Bone marrow (tissue), 2 donors: ENCODE data around the gene PM20D2.

Source experiments
- DNase-seq, 2 donors: peaks; one replicate each; lab custom pipeline; 2025; lab: John Stamatoyannopoulos, UW

Gene PM20D2

GRCh38 chr6:89204096-89204495, 58.2 kb downstream of the PM20D2 start:
- no peak for DNase-seq

- DNase-seq: no peak
Observed at GRCh38 chr6:89205819-89206218, 60.0 kb downstream of the PM20D2 start.

- DNase-seq: no peak
Observed at GRCh38 chr6:89208551-89208950, 62.7 kb downstream of the PM20D2 start.

GRCh38 chr6:89209457-89209856, 63.6 kb downstream of the PM20D2 start:
- DNase-seq: no peak

GRCh38 chr6:89212472-89212871, 66.6 kb downstream of the PM20D2 start:
- DNase-seq: no peak

GRCh38 chr6:89214197-89214596, 68.3 kb downstream of the PM20D2 start:
- DNase-seq: no peak
